ENCODE results near the gene GNAQ. TPM values are rescaled to one million over a fixed set of nuclear protein-coding genes. Genes with fewer than 3 reads are reported as not detected.

GNAQ gene
- total and polyA plus RNA-seq, 2 of the 13 experiments (the other 11 are each of a cell fraction or from before 2014, with no cell fraction given) = 16.5 to 17.7 TPM

DNA sequence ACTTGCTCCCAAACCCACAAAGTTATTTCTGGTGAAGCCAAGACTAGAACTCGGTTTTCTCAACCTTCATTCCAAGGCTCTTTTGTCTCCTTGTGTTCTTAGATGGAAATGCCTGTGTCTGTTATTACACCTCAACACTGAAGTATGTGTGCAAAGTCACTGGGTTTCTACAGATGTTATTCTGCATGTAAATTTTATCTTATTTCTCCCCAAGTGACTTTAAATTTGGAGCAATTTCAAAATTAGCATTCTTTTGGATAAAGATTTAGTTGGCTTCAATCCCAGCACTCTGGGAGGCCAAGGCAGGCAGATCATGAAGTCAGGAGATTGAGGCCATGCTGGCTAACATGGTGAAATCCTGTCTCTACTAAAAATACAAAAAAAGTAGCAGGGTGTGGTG lies 279.1 kb downstream of the GNAQ start:
- Histone ChIP-seq H3K27ac (ENCODE audit: extremely low read length, insufficient read depth, low read length) (no peak overlapping the region), H3K4me1 (ENCODE audit: insufficient read depth, low read length) (no peaks in the 10 kb centered on the region), H3K9me3 (ENCODE audit: low read length) (no peaks in the 10 kb centered on the region), H3K36me3 (replicated peaks in 1 of 2; ENCODE audit: control insufficient read depth in 1 of 2, insufficient read depth in 2 of 2, low read length in 2 of 2) (peaks cover 0 to 2% of the 10 kb centered on the region in 2 experiments; a peak in 2 of 5 replicates), H3K4me3 (replicated peaks in 1 of 3; ENCODE audit: insufficient read depth in 1 of 3, low read depth in 2 of 3, low read length in 3 of 3) (no peak overlapping the region), H3K9ac (ENCODE audit: insufficient read depth, low read depth, low read length) (no peak overlapping the region), H2AFZ (ENCODE audit: low read length) (no peak overlapping the region), H4K20me1 (ENCODE audit: insufficient read depth, low read length) (no peaks in the 10 kb centered on the region), H3K27me3 (ENCODE audit: control insufficient read depth in 1 of 2, insufficient read depth in 2 of 2, low read length in 2 of 2) (no peaks in the 10 kb centered on the region), H3K4me2 (ENCODE audit: low read depth, low read length) (no peak overlapping the region), H3K79me2 (ENCODE audit: insufficient read depth, low read length) (no peaks in the 10 kb centered on the region)
- DNase-seq (ENCODE audit: low spot score) (no peak), FAIRE-seq (no peak), ATAC-seq (no peak)
- WGBS (ENCODE audit: low lambda C conversion rate) = 89% methylated on average over 1 of the region's 1 CpG
- POLR2A ChIA-PET = no interaction called here
- in situ Hi-C loops (cut with HindIII; ENCODE audit: extremely low pct_ligation_motif_present, low pct_unique_long_range_greater_than_20kb) (loop anchor here (10.0 kb wide), 1 partner anchor 298 kb away; no protein-coding TSS in a partner anchor), intact Hi-C loops (cut with micrococcal nuclease; ENCODE audit: unreplicated experiment) (loop anchor here (5.0 to 10.0 kb wide), 2 partner anchors 280 to 372 kb away; partner anchors contain the start of gene GNAQ)
- CTCF ChIA-PET (ENCODE audit: low intra/inter-chr PET ratio, low total read pairs) = interaction anchor here (2.1 kb wide), 1 partner anchor 295 kb away, joined by 9 read pairs; no protein-coding TSS in a partner anchor
- no TSS peak for BruUV-seq (replicated peaks)
- TF ChIP-seq ARID2 (CRISPR knock-in tag; IDR thresholded peaks at IDR 0.05; ENCODE audit: borderline replicate concordance) (no peak), ZMYM3 (CRISPR knock-in tag; IDR thresholded peaks at IDR 0.05) (no peak), ZBED4 (CRISPR knock-in tag; IDR thresholded peaks at IDR 0.05; ENCODE audit: borderline replicate concordance) (no peak), IKZF4 (CRISPR knock-in tag; IDR thresholded peaks at IDR 0.05; ENCODE audit: borderline replicate concordance, low read depth, not compliant biosample characterization) (no peak), ZNF333 (CRISPR knock-in tag; IDR thresholded peaks at IDR 0.05; ENCODE audit: borderline replicate concordance) (no peak), AGO1 (IDR thresholded peaks at IDR 0.05; ENCODE audit: low read depth, low read length, poor library complexity, severe bottlenecking) (no peak), HCFC1 (IDR thresholded peaks at IDR 0.05; ENCODE audit: low read depth, low read length) (no peak), ZNF615 (CRISPR knock-in tag; IDR thresholded peaks at IDR 0.05; ENCODE audit: borderline replicate concordance) (no peak), TFE3 (CRISPR knock-in tag; IDR thresholded peaks at IDR 0.05) (no peak), MXD3 (CRISPR knock-in tag; IDR thresholded peaks at IDR 0.05) (no peak), ZNF503 (CRISPR knock-in tag; IDR thresholded peaks at IDR 0.05) (no peak), DRAP1 (CRISPR knock-in tag; IDR thresholded peaks at IDR 0.05) (no peak), ZBTB7A (CRISPR knock-in tag; IDR thresholded peaks at IDR 0.05) (no peak), SRSF4 (IDR thresholded peaks at IDR 0.05; ENCODE audit: low read depth, low read length, poor library complexity, severe bottlenecking) (no peak), HMG20A (CRISPR knock-in tag; IDR thresholded peaks at IDR 0.05; ENCODE audit: borderline replicate concordance) (no peak)
- TF ChIP-seq, protein P1, sequence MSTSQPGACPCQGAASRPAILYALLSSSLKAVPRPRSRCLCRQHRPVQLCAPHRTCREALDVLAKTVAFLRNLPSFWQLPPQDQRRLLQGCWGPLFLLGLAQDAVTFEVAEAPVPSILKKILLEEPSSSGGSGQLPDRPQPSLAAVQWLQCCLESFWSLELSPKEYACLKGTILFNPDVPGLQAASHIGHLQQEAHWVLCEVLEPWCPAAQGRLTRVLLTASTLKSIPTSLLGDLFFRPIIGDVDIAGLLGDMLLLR (CRISPR knock-in tag; IDR thresholded peaks at IDR 0.05) = no peak

Measured in HepG2 (cell line).